SU-DHL-6 (cell line): Measurements from ENCODE around the gene CA12.

Experiments used
- CTCF ChIP-seq: fragments of 200-600 bp; sonication (generic); IDR thresholded peaks from one replicate; pipeline ENCODE4 v1.5.1; 2017; ENCODE audit warnings: antibody characterized with exemption, mild to moderate bottlenecking, low read length, moderate library complexity; ENCODE audit not compliant: insufficient read depth, poor library complexity, severe bottlenecking
- EZH2phosphoT487 ChIP-seq: fragments of 200-600 bp; sonication (generic), shearing (Covaris generic); conservative IDR thresholded peaks from 2 replicates; pipeline ENCODE4 v1.6.1; 2018; ENCODE audit warnings: mild to moderate bottlenecking, antibody characterized with exemption, low read length, moderate library complexity, mixed read lengths

GRCh38 chr15:63378946-63379345 is 2.7 kb downstream of the CA12 start:
- TF ChIP-seq CTCF (no peak), EZH2phosphoT487 (no peak)
